Uterus (tissue), 2 donors: Measurements from ENCODE around the gene STUM.

Source experiments
- CTCF ChIP-seq, 4 experiments: fragments of 200-600 bp in 2 of 4; fragments of 450-650 bp in 2 of 4; sonication (generic) in 2 of 4; IDR thresholded peaks; one replicate each; pipeline ENCODE4 v1.5.1; 2016 to 2019; ENCODE audit warnings: antibody characterized with exemption in 4 of 4, mild to moderate bottlenecking in 2 of 4, moderate library complexity in 1 of 4
- POLR2A ChIP-seq, 2 donors: fragments of 450-650 bp; IDR thresholded peaks; one replicate each; pipeline ENCODE4 v1.6.1; 2016; ENCODE audit warnings: antibody characterized with exemption in 2 of 2, mild to moderate bottlenecking in 1 of 2, moderate library complexity in 1 of 2

DNA sequence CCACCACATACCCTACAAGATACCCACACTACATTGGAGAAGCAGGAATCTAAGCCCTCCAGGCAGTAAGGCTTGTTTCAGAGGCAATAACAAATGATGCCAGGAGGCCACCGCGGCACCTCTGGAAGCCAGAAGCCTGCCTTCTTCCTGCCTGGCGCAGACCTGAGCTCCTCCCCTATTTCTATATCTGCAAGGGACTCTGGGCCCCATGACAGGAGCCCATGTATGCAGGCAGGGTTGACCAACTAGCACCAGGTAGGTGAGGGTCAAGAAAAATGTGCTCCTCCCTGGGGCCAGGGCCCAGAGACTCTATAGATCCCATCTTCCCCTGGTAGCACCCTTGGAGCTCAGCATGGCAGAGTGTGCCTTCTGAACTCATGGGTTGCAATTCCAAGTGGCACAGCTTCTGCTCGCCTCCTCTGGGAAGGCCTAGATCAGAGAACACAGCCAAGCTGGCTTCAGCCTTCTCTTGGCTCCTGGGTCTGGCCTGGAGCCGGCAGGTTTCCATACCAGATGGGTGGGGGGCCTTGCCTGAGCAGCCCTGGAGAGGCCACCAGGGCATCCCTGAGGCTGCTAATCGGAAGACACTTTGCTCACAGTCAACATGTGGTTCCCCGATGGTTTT lies 85.1 kb downstream of the STUM start:
- no peak for TF ChIP-seq CTCF (IDR thresholded peaks at IDR 0.05)
- TF ChIP-seq POLR2A (IDR thresholded peaks at IDR 0.05) = no peak
